Left renal pelvis (tissue), 4 donors: ENCODE measurements around the gene CDCA7L. TPM values are rescaled to one million over a fixed set of nuclear protein-coding genes. Genes with fewer than 3 reads are reported as not detected.
A peak's percentile ranks its signal among the peaks of the same experiment; 100 is the strongest.
"Not testable (repeated sequence)": the region's sequence is repeated elsewhere in the genome, so short reads cannot be mapped to it uniquely, and the experiment has no call there.

Source experiments
- DNase-seq, 4 donors: peaks; one replicate each; pipeline ENCODE4 v3.0.0-alpha.2; 2013; ENCODE audit warnings: low read depth in 4 of 4, low spot score in 3 of 4
- polyA plus RNA-seq, 4 donors: library from polyadenylated mRNA; unstranded; fragments of 120-200 nt; gene quantifications; one replicate each; pipeline ENCODE4 v1.2.1, GENCODE V29; 2013; ENCODE audit not compliant: insufficient read length in 4 of 4

The CDCA7L gene
- polyA plus RNA-seq, 4 donors, result 52.1 to 152 (median 56.0) TPM

GRCh38 chr7:21946222-21946709 is 567 bp upstream of the CDCA7L start:
- no peak for DNase-seq

GRCh38 chr7:21944616-21945453 is 864 bp downstream of the CDCA7L start:
- DNase-seq, result peak in 3 of 4 donors; percentile 32 to 47 (median 42)

- no peak for DNase-seq
Observed at GRCh38 chr7:21943436-21943835, 2.3 kb downstream of the CDCA7L start.

GRCh38 chr7:21942955-21943354 is 2.7 kb downstream of the CDCA7L start:
- no peak for DNase-seq

GRCh38 chr7:21941611-21942141 is 4.0 kb downstream of the CDCA7L start:
- DNase-seq, result no peak

- DNase-seq, result no peak
Observed at GRCh38 chr7:21939858-21940372, 5.8 kb downstream of the CDCA7L start.

GRCh38 chr7:21939136-21939857 is 6.4 kb downstream of the CDCA7L start:
- DNase-seq, result no peak

- DNase-seq, result no peak
Observed at GRCh38 chr7:21938463-21938862, 7.2 kb downstream of the CDCA7L start.

GRCh38 chr7:21934808-21935207 is 10.9 kb downstream of the CDCA7L start:
- DNase-seq, result no peak

- DNase-seq, result not testable (repeated sequence)
Observed at GRCh38 chr7:21933293-21933692, 12.4 kb downstream of the CDCA7L start.

- DNase-seq, result no peak
Observed at GRCh38 chr7:21927693-21928092, 18.0 kb downstream of the CDCA7L start.

GRCh38 chr7:21926448-21926847 is 19.3 kb downstream of the CDCA7L start:
- DNase-seq, result no peak

GRCh38 chr7:21923658-21924057 is 22.0 kb downstream of the CDCA7L start:
- DNase-seq, result no peak

- no peak for DNase-seq
Observed at GRCh38 chr7:21922605-21923004, 23.1 kb downstream of the CDCA7L start.

GRCh38 chr7:21920936-21921335 is 24.8 kb downstream of the CDCA7L start:
- no peak for DNase-seq

GRCh38 chr7:21918216-21918615 is 27.5 kb downstream of the CDCA7L start:
- DNase-seq, result no peak

GRCh38 chr7:21916629-21917028 is 29.1 kb downstream of the CDCA7L start:
- no peak for DNase-seq

GRCh38 chr7:21916176-21916575 is 29.5 kb downstream of the CDCA7L start:
- DNase-seq, result no peak

- DNase-seq, result no peak
Observed at GRCh38 chr7:21915140-21915539, 30.6 kb downstream of the CDCA7L start.

GRCh38 chr7:21914671-21915070 is 31.0 kb downstream of the CDCA7L start:
- no peak for DNase-seq
